ENCODE results near the gene ACER2.
"Not testable (repeated sequence)": the region's sequence is repeated elsewhere in the genome, so short reads cannot be mapped to it uniquely, and the experiment has no call there.

ACER2 gene

DNA sequence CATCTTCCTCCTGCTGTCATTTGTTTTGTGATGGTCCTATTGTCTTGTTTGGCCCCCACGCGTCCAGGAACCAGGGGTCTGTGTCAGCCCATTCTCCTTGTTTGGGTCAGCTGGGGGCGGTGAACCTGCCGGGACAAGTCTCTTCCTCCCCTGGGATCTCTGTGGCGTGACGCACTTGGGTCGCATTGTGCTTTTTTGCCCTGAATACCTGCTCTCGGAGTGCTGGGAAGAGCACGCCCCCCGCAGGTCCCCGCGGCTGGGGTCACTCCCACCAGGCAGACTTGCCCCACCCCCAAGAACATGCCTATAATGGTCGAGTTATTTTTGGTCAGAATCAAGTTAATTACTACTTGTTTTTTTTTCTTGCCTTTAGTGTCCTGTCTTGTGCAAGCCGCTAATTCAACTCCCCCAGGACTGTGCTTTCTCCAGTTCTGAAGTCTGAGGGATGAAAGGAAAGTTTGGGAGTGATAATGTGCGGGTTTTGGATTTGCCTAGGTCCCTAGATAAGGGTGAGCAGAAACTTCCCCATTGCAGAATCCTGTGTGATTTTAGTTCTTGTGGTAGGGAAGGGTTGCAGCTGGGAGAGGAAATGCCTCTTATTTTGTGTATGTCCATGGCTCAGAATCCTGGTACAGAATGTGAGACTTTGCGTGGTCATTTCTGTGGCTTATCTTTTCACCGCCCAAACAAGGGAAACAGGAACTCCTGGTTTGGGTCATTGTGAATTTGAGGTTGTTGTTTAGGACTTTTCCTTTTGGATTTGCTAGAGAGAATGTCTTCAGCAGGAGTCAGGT is 789 bp downstream of the ACER2 start:
- DNase-seq, result peak; percentile 33

DNA sequence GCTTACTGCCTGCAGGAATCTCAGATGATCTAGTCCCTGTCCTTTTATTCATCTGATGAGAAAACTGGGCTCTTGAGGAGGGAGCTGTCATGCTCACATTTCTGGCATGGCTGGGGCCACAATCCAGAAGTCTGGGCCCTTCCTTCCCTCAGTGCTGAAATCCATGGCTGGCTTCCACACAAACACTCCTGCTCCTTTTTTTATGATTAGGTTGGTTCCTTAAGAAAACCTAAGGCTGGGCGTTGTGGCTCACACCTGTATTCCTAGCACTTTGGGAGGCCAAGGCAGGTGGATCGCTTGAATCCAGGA is 1.3 kb downstream of the ACER2 start:
- no peak for DNase-seq

- no peak for DNase-seq
Measured at GRCh38 chr9:19410594-19410993, 1.8 kb downstream of the ACER2 start.

GRCh38 chr9:19411316-19411715 is 2.5 kb downstream of the ACER2 start:
- no peak for DNase-seq

GRCh38 chr9:19413456-19413855 is 4.6 kb downstream of the ACER2 start:
- not testable (repeated sequence) for DNase-seq

- no peak for DNase-seq
Measured at GRCh38 chr9:19416143-19416542, 7.3 kb downstream of the ACER2 start.

DNA sequence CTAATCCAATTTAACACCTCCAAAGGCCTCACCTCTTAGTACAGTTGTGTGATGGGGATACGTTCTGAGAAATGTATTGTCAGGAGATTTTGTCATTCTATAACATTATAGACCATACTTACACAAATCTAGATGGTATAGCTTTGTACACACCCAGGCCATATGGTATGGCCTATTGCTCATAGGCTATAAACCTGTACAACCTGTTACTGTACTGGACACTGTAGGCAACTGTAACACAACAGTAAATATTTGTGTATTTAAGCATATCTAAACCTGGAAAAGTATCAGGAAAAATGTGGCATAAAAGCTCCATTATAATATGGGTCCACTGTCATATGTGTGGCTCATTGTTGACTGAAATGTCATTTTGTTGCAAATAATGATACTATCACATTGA is 12.1 kb downstream of the ACER2 start:
- DNase-seq, result no peak

- DNase-seq, result no peak
Measured at GRCh38 chr9:19423163-19423562, 14.4 kb downstream of the ACER2 start.

- DNase-seq, result no peak
Measured at GRCh38 chr9:19424176-19424779, 15.5 kb downstream of the ACER2 start.

DNA sequence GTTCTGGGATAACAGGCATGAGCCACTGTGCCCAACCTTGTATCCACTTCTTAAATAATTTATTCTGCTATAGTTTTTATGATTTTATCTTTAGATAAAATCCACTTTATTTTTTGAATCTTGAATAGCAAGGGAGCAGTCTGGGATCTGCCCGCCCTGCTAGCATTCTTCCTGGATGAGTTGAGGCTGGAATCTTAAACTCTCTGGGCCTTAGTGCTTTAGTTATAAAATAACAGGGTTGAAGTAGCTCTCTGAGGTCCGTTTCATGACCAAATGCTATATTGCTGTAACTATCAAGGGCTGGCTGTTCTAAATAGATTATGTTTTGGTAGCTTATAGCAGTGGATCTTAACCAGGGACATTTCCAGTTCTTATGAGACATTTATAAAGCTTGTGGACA is 20.8 kb downstream of the ACER2 start:
- DNase-seq, result no peak

DNA sequence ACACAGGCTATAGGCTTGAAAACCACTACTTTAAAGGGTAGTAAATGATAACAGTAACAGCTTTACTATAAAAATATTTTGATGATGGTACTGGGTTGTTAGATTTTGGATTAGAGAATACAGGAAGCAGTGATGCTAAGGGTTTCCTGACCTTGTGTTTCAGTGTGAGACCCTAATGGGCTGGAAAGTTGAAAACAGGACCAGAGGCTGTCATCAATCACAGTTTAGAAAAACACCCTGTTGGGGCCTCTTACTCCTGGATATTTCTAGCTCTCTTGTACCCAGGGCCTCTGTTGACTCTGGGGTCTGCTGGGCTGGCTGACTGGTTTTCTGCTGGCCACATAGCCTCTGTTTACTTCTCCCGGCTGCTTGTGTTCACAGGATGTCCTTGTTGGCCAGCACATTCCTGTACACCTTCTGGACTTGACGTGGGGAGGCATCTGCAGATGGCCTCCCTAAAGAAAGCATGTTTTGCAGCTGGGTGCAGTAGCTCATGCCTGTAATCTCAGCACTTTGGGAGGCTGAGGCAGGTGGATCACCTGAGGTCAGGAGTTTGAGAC is 21.5 kb downstream of the ACER2 start:
- DNase-seq, result no peak

DNA sequence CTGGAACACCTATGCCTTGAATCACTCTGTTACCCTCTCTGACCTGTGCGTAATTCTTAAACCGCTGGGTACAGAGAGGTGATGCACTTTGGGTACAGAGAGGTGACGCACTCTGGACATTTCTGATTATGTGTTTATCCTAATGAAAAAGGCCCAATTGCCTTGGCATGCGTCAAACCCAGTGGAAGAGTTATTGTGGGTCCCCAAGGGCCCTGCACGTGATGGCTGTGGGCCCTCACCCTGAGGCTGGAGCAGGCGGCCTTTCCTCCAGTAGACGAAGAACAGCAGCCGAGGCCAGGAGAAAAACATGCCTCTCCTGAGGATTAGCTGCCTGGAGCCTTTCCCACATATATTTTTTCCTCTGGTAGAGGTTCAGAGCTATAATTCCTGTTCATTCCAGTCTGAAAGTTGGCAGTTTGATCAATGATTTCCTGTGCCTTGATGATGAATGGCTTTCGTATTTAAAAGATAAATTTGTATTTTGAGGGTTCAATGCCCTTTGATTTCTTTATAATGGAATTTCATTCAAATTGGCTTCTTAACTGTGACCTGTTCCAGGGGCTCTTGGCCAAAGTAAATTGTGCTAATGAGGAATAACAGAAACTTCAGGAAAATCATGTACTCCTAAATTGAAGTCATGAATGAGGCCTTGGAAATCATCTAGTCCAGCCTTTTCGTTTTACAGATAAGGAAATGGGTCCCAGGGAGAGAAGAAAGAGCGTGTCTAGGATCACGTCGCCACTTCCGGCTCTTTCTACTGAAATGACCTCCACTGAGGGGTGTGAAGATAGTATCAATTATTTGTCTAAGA is 22.8 kb downstream of the ACER2 start:
- DNase-seq, result no peak

DNA sequence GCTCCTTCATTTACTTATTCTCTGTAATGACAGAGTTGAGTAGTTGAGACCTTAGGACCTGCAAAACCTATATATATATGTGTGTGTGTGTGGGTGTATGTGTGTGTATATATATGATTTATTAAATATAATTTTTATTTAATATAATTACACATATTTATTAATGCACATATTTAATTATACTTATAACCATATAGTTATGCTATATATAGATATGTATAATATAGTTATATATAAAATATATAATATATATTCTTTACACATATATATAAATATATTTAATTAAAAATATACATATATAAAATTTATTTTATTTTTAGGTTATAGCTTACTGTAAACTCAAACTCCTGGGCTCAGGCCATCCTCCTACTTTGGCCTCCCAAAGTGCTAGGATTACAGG is 23.7 kb downstream of the ACER2 start:
- DNase-seq, result no peak

GRCh38 chr9:19433729-19434128 is 24.9 kb downstream of the ACER2 start:
- DNase-seq, result not testable (repeated sequence)

DNA sequence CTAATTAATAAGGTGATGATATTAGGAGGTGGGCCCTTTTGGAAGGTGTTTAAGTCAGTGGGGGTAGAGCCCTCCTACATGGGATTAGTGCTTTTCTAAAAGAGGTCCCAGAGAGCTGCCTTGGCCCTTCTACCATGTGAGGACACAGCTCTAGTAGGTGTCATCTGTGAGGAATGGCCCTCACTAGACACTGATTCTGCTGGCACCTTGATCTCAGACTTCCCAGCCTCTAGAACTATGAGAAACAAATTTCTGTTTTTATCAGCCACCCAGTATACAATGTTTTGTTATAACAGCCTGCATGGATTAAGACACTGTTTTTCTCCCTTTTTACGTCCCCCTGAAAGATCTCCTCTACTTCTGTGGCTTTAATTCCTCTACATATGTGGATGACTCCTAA is 31.6 kb downstream of the ACER2 start:
- no peak for DNase-seq

DNA sequence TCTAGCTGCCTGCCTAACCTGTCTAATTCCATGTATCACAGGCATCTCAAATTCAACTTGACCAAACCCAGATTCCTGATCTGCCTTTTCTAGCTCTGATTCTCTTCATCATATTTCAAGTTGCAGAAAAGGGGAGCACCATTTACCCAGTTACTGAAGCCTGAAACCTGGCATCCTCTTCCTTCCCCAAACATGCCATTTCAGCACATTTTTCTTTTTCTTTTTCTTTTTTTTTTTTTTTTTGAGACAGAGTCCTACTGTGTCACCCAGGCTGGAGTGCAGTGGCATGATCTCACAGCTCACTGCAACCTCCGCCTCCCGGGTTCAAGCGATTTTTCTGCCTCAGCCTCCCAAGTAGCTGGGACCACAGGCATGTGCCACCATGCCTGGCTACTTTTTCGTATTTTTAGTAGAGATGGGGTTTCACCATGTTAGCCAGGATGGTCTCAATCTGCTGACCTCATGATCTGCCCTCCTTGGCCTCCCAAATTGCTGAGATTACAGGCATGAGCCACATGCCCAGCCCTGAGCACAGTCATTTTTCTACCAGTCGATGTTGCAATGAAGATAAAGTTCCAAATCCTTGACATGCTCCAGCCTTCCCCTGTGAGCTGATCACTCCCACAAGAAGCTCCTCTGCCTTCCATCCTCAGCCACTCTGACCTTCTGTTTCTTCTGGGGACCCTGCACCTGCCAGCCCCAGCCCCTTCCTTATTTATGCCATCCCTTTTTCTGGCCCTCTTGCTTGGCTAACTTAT is 32.2 kb downstream of the ACER2 start:
- no peak for DNase-seq

DNA sequence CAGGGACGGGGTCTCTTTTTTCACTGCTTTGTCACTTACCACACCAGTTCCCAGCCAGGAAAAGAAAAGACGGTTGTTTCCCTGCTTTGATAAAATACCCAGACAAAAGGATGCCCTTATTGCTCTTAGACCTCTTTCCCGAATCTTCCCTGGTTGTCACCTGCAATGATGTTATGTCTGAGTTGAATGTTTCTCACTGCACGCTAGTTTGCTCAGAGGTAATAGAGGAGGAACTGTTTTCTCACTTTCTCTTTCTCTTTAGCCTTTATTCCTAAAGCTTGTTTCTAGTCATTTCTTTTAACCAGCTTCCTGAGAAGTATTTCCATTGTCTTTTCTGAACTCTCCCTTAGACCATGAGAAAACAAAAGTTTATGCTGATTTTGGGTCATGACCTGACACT is 32.9 kb downstream of the ACER2 start:
- no peak for DNase-seq

GRCh38 chr9:19442240-19442639 is 33.4 kb downstream of the ACER2 start:
- DNase-seq, result no peak

GRCh38 chr9:19445452-19445851 is 36.6 kb downstream of the ACER2 start:
- no peak for DNase-seq

DNA sequence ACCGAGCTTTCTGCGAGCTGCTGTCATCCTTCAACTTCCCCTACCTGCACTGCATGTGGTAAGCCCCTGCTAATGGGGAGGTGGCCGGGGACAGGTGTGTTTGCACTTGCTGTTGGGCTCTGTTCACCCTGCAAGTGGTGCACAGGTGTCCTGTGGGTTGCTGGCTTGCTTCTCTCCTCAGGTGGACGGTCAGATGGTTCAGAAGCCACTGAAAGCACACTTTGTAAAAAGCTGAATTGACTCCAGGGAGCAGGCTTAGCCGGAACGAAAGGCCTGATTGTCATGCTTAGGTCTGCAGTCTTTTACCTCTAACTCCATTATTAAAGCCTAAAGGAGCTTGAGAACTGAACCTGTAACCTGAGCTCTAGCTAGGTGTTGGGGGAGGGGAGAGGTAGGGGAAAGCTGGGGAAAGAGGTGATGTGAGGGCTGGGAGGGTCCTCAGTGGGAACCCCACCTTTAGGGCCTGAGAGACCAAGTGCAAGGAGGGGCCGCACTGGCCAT is 37.6 kb downstream of the ACER2 start:
- DNase-seq, result no peak

- no peak for DNase-seq
Measured at GRCh38 chr9:19451240-19452087, 42.7 kb downstream of the ACER2 start.

DNA sequence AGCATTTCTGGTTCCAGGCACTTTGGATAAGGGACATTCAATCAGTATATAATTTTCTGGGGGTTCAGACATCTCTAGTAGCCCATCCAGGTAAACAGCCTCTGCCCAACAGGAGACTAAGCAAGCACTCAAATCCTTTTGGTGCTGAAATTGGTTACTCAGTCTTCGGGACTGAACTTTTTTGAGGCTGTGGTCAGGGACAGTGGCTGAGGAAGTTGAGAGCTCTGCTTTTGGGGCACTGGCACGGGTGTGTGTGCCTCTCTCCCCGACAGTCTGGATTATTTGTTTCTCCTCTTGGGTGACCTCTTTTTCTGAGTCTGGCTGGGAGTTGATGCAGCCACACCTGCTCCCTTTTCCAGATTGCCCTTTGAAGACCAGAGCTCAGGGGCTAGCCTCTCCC is 47.6 kb downstream of the ACER2 start:
- DNase-seq, result no peak

Measured in CD4-positive, alpha-beta T cell treated with Interleukin-17A for 4 hours (primary cell).